Inferior parietal cortex (tissue), 1 donor: ENCODE results near the gene MUC13.

Experiments used
- DNase-seq: peaks from one replicate; pipeline ENCODE4 v3.0.0-alpha.2; 2016; ENCODE audit errors: extremely low spot score

Gene MUC13

GRCh38 chr3:124878561-124879336 lies 55.8 kb downstream of the MUC13 start:
- DNase-seq = no peak

GRCh38 chr3:124877674-124878073 lies 56.9 kb downstream of the MUC13 start:
- DNase-seq = no peak

GRCh38 chr3:124876401-124876878 lies 58.1 kb downstream of the MUC13 start:
- DNase-seq = no peak

- no peak for DNase-seq
Measured at GRCh38 chr3:124873226-124873625, 61.3 kb downstream of the MUC13 start.

GRCh38 chr3:124867511-124867910 lies 67.0 kb downstream of the MUC13 start:
- DNase-seq = no peak

- no peak for DNase-seq
Measured at GRCh38 chr3:124862006-124862405, 72.5 kb downstream of the MUC13 start.

GRCh38 chr3:124861041-124861440 lies 73.5 kb downstream of the MUC13 start:
- no peak for DNase-seq

- no peak for DNase-seq
Measured at GRCh38 chr3:124860599-124860998, 74.0 kb downstream of the MUC13 start.

GRCh38 chr3:124859025-124859424 lies 75.5 kb downstream of the MUC13 start:
- DNase-seq = no peak

- DNase-seq = no peak
Measured at GRCh38 chr3:124858275-124858674, 76.3 kb downstream of the MUC13 start.

GRCh38 chr3:124856677-124857076 lies 77.9 kb downstream of the MUC13 start:
- DNase-seq = no peak
